Transverse colon (tissue), 4 donors: ENCODE results near the gene GMDS.

Experiments
- CTCF ChIP-seq, 5 experiments: fragments of 200-600 bp in 3 of 5; fragments of 450-650 bp in 2 of 5; sonication (generic) in 3 of 5; IDR thresholded peaks; 1 replicate in 2 of 5; 2 replicates in 3 of 5; pipeline ENCODE4 v1.5.1; 2016 to 2017; ENCODE audit warnings: antibody characterized with exemption in 5 of 5, inconsistent platforms in 3 of 5, mild to moderate bottlenecking in 2 of 5, moderate library complexity in 1 of 5
- EP300 ChIP-seq: sonication (generic); formaldehyde crosslinking; IDR thresholded peaks from one replicate; pipeline ENCODE4 v1.6.1; 2017; ENCODE audit warnings: antibody characterized with exemption, low read depth
- POLR2A ChIP-seq: fragments of 450-650 bp; IDR thresholded peaks from one replicate; pipeline ENCODE4 v1.6.1; 2016; ENCODE audit warnings: antibody characterized with exemption, mild to moderate bottlenecking, moderate library complexity
- POLR2AphosphoS5 ChIP-seq, 3 donors: sonication (generic); formaldehyde crosslinking; IDR thresholded peaks; one replicate each; pipeline ENCODE4 v1.6.1; 2016; ENCODE audit warnings: antibody characterized with exemption in 3 of 3

GRCh38 chr6:2077826-2078225 is 167.6 kb downstream of the GMDS start:
- TF ChIP-seq POLR2AphosphoS5 (IDR thresholded peaks at IDR 0.05) (no peak), CTCF (IDR thresholded peaks at IDR 0.05) (no peak), EP300 (no peak), POLR2A (no peak)
